Measurements from ENCODE around the gene SLC35B3.

DNA sequence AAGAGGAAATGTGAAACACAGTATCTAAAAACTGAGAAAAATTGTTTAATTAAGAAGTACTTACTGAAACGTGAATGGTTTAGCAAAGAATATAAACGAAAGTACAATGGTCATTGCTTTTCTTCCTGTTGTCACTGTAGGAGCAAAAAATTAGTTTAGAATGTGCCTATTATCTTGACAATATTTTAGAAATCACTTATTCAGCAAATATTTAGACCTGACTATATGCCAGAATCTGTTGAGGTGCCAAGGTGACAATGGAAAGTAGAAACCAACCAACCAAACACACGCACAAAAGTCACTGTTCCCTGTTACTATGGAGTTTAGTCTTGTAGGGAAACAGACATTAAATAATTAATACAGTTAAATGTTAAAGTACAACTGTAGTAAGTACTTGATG is 20.5 kb downstream of the SLC35B3 start:
- no peak for TF ChIP-seq POLR2A (IDR thresholded peaks at IDR 0.05)
- TF ChIP-seq, protein P1, sequence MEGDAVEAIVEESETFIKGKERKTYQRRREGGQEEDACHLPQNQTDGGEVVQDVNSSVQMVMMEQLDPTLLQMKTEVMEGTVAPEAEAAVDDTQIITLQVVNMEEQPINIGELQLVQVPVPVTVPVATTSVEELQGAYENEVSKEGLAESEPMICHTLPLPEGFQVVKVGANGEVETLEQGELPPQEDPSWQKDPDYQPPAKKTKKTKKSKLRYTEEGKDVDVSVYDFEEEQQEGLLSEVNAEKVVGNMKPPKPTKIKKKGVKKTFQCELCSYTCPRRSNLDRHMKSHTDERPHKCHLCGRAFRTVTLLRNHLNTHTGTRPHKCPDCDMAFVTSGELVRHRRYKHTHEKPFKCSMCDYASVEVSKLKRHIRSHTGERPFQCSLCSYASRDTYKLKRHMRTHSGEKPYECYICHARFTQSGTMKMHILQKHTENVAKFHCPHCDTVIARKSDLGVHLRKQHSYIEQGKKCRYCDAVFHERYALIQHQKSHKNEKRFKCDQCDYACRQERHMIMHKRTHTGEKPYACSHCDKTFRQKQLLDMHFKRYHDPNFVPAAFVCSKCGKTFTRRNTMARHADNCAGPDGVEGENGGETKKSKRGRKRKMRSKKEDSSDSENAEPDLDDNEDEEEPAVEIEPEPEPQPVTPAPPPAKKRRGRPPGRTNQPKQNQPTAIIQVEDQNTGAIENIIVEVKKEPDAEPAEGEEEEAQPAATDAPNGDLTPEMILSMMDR (IDR thresholded peaks at IDR 0.05): no peak

All from adrenal gland (tissue), 5 donors.